HG03039 (cell line): Measurements from ENCODE around the gene ZFHX3.

Experiments used
- ATAC-seq: cut with Tn5 transposase; IDR thresholded peaks from one replicate; pipeline ENCODE4 v1.9.1; 2021; ENCODE audit warnings: mild to moderate bottlenecking, moderate library complexity; ENCODE audit not compliant: unreplicated experiment

ZFHX3 gene

GRCh38 chr16:72836985-72837384, 210.9 kb downstream of the ZFHX3 start:
- ATAC-seq = no peak

GRCh38 chr16:72836181-72836580, 211.7 kb downstream of the ZFHX3 start:
- no peak for ATAC-seq

GRCh38 chr16:72835086-72835485, 212.8 kb downstream of the ZFHX3 start:
- ATAC-seq = no peak

GRCh38 chr16:72834499-72834898, 213.4 kb downstream of the ZFHX3 start:
- no peak for ATAC-seq

GRCh38 chr16:72833969-72834368, 214.0 kb downstream of the ZFHX3 start:
- no peak for ATAC-seq

- no peak for ATAC-seq
These were observed 214.4 kb downstream of the ZFHX3 start for GRCh38 chr16:72833482-72833881.

GRCh38 chr16:72832621-72833248, 215.2 kb downstream of the ZFHX3 start:
- peak; percentile 65 for ATAC-seq

GRCh38 chr16:72829846-72830775, 217.8 kb downstream of the ZFHX3 start:
- ATAC-seq = no peak

GRCh38 chr16:72827866-72828265, 220.1 kb downstream of the ZFHX3 start:
- ATAC-seq = no peak

GRCh38 chr16:72825912-72826621, 221.9 kb downstream of the ZFHX3 start:
- no peak for ATAC-seq

GRCh38 chr16:72824761-72825160, 223.2 kb downstream of the ZFHX3 start:
- no peak for ATAC-seq

- ATAC-seq = no peak
These were observed 223.9 kb downstream of the ZFHX3 start for GRCh38 chr16:72824027-72824426.

GRCh38 chr16:72821185-72821950, 226.6 kb downstream of the ZFHX3 start:
- no peak for ATAC-seq

GRCh38 chr16:72819345-72819744, 228.6 kb downstream of the ZFHX3 start:
- ATAC-seq = no peak

- no peak for ATAC-seq
These were observed 229.6 kb downstream of the ZFHX3 start for GRCh38 chr16:72818236-72818845.

GRCh38 chr16:72815348-72816318, 232.3 kb downstream of the ZFHX3 start:
- ATAC-seq = peak; percentile 62

GRCh38 chr16:72814226-72814625, 233.7 kb downstream of the ZFHX3 start:
- no peak for ATAC-seq

GRCh38 chr16:72812672-72813071, 235.3 kb downstream of the ZFHX3 start:
- no peak for ATAC-seq

- ATAC-seq = no peak
These were observed 236.1 kb downstream of the ZFHX3 start for GRCh38 chr16:72811876-72812275.
